ENCODE data around the gene CXCL11.
"Not testable (repeated sequence)": the region's sequence is repeated elsewhere in the genome, so short reads cannot be mapped to it uniquely, and the experiment has no call there.

CXCL11 gene

DNA sequence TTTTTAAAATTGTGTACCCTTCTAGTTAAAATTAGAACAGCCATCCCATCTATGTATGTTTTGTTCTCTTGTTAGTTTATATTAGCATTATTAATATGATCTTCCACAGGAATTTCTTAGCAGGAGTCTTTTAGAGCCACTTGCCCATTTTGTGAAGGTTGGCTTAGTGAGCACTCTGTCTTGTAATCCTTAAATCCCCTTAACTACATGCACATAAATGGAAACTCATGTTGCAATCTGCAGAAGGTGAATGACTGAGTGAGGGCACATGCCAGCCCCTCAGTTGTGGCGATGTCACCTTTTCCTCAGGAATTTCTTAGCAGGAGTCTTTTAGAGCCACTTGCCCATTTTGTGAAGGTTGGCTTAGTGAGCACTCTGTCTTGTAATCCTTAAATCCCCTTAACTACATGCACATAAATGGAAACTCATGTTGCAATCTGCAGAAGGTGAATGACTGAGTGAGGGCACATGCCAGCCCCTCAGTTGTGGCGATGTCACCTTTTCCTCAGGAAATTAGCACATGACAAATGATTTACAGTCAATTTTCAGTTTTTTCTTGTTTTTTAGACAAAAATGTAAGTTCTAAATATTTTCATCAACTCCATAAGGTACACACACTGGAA is 37.2 kb downstream of the CXCL11 start:
- not testable (repeated sequence) for DNase-seq

DNA sequence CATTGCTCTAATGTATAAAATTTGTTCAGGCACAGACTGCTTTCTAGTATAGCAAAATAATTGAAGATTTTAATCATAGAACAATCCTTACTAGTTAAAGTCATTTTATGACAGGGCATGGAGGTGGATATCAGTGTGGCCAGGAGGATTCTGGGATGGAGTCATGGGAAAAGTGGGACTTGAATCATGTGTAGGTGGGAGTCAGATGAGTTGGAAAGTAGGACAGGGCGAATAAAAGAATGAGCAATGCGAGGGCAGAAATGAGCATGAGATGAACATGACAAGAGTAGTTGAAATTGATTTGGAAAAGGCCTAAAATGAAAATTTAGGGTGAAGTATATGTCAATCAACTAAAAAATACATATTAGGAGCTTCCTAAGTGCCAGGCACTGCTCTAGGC is 37.9 kb downstream of the CXCL11 start:
- no peak for DNase-seq

DNA sequence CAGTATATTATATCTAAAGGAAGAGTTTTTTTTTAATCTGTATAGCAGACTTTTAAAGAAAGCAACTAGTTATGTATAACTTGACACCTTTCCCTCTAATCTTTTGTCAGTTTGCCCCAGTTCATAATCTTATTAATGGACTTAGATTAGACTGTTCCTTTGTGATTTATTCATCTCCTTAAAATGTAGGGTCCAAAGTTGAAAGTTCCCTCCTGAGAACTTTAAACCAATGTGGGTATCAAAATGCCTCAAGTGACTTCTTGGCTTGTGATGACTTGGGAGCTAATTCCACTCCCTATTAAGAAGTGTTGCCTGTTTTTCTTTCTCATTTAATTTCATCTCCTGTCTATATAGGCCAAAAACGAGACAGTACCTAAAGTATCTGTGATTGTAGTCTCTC is 38.8 kb downstream of the CXCL11 start:
- DNase-seq: no peak

DNA sequence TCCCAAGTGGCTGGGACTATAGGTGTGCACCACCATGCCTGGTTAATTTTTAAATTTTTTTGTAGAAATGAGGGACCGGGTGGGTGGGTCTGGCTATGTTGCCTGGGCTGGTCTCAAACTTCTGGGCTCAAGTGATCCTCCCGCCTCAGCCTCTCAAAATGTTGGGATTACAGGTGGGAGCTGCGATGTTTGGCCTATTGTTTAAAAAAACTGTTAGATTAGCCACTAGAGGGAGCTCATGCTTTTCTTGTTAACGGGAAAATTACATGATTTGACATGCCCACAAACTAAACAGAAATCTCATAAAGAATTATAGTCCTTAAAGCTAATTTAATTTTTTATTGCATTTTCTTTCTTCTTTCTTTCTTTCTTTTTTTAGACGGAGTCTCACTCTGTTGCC is 40.1 kb downstream of the CXCL11 start:
- peak; percentile 31 for DNase-seq

DNA sequence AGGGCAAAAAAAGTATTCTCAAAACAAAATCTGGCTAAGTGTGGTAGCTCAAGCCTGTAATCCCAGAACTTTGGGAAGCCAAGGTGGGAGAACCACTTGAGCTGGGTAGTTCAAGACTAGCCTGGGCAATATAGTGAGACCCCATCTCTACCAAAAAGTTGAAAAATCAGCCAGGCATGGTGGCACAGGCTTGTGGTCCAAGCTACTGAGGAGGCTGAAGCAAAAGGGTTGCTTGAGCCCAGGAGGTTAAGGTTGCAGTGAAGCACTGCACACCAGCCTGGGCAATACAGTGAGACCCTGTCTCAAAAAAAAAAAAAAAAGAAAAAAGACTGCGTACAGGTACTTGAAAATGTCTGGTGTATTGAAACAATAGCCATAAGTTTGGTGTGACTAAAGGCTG is 43.4 kb downstream of the CXCL11 start:
- DNase-seq: no peak

DNA sequence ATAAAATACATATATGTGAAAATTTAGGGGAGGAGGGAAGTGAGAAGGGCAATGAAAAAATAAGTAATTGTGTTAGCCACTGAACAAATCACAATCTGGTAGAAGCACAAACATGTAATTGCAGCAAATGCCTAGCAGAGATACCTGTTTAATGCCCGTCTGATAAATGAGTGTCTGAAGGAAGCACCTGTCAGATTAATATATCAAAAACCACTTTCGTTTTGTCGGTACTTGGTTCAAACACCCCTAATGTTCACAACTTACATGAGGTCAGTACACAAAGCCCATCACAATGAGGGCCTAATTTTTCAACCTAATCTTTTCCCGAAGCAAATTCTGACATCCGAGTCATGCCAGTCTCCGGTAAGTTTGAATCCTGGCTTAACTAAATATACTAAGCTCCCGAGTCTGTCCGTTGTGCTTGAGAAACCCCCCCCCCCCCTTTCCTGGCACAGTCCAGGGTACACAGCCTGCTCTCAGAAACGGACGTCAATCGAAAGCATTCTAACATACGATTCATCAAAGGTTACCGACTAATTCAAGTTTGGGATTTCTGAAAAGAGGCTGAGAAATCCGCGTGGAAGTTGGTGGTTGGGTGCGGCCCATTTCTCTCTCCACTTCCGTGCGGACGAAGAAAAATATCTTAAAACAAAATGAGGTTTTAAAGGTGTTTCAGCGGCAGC is 45.9 kb downstream of the CXCL11 start:
- no peak for DNase-seq

DNA sequence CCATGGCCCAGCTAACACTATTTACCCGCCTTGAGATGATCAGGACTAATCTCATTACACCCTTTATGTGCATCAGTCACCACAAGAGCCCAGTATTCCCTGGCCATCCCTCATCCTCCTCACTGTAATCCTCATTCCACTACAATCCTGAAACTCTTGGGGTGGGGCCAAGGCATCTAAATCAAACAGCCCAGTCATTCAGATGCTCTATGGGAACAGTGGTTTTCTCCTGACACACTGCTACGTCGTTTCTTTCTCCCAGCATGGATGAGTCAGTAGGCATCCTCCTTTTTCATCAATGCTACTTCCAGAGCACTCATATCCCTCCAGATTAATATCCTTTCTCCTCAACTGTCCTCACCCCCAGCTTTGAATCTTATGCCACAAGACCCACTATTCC is 50.8 kb downstream of the CXCL11 start:
- DNase-seq: no peak

All from NCI-H446 treated with DMSO at 0.1 percent for 48 hours (cell line).